ENCODE measurements around the gene SHB.

DNA sequence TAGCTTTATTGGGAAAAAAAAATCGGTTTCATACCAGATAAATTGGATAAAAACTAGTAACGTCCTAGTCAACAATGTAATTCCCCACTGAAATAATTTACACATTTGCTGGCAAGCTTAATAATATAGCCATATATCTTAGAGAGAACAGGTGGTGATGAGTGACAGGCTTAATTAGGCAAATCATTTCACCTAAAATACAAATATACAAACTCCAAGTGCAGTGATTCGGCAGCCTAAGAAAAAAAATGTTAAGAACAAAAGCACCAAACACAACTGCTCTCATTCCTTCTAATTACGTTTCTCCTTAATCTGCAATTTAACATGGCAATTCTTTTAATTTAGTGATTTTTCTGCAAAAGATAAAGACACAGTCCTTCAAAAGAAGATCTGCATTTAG, 109.1 kb downstream of the SHB start:
- TF ChIP-seq, protein P1, sequence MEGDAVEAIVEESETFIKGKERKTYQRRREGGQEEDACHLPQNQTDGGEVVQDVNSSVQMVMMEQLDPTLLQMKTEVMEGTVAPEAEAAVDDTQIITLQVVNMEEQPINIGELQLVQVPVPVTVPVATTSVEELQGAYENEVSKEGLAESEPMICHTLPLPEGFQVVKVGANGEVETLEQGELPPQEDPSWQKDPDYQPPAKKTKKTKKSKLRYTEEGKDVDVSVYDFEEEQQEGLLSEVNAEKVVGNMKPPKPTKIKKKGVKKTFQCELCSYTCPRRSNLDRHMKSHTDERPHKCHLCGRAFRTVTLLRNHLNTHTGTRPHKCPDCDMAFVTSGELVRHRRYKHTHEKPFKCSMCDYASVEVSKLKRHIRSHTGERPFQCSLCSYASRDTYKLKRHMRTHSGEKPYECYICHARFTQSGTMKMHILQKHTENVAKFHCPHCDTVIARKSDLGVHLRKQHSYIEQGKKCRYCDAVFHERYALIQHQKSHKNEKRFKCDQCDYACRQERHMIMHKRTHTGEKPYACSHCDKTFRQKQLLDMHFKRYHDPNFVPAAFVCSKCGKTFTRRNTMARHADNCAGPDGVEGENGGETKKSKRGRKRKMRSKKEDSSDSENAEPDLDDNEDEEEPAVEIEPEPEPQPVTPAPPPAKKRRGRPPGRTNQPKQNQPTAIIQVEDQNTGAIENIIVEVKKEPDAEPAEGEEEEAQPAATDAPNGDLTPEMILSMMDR (IDR thresholded peaks at IDR 0.05): no peak
- no peak for TF ChIP-seq POLR2A (IDR thresholded peaks at IDR 0.05)
